ENCODE results near the gene RPTOR.
"Not testable (repeated sequence)": the region's sequence is repeated elsewhere in the genome, so short reads cannot be mapped to it uniquely, and the experiment has no call there.

The RPTOR gene

GRCh38 chr17:80794281-80795089 is 249.8 kb downstream of the RPTOR start:
- H3K4me3 ChIP-seq (ENCODE audit: low read depth, low read length), result no peak overlapping the region
- DNase-seq (ENCODE audit: low read depth, low spot score), result no peak
- CTCF ChIA-PET, result interaction anchor here (1.0 to 3.2 kb wide), 4 partner anchors 10 to 71 kb away, joined by 3 to 10 read pairs (median 4); no protein-coding TSS in a partner anchor
- no peak for TF ChIP-seq CTCF (IDR thresholded peaks at IDR 0.05; ENCODE audit: insufficient read depth, low read length, missing control alignments)
- POLR2A ChIA-PET, result no interaction called here

GRCh38 chr17:80795090-80795580 is 250.5 kb downstream of the RPTOR start:
- TF ChIP-seq CTCF (IDR thresholded peaks at IDR 0.05; ENCODE audit: insufficient read depth, low read length, missing control alignments), result no peak
- DNase-seq (ENCODE audit: low read depth, low spot score), result no peak
- ChIA-PET POLR2A (no interaction called here), CTCF (interaction anchor here (3.2 kb wide), 1 partner anchor 10 kb away, joined by 10 read pairs; no protein-coding TSS in a partner anchor)
- H3K4me3 ChIP-seq (ENCODE audit: low read depth, low read length), result no peak overlapping the region

- H3K4me3 ChIP-seq (ENCODE audit: low read depth, low read length), result no peak overlapping the region
- DNase-seq (ENCODE audit: low read depth, low spot score), result no peak
- POLR2A ChIA-PET, result no interaction called here
- TF ChIP-seq CTCF (IDR thresholded peaks at IDR 0.05; ENCODE audit: insufficient read depth, low read length, missing control alignments), result no peak
- CTCF ChIA-PET, result interaction anchor here (1.0 to 3.2 kb wide), 2 partner anchors 9 to 177 kb away, joined by 3 to 10 read pairs; no protein-coding TSS in a partner anchor
Observed at GRCh38 chr17:80795754-80796153, 251.1 kb downstream of the RPTOR start.

- TF ChIP-seq CTCF (IDR thresholded peaks at IDR 0.05; ENCODE audit: insufficient read depth, low read length, missing control alignments), result no peak
- CTCF ChIA-PET, result interaction anchor here (1.0 kb wide), 1 partner anchor 178 kb away, joined by 3 read pairs; no protein-coding TSS in a partner anchor
- DNase-seq (ENCODE audit: low read depth, low spot score), result no peak
- no peak overlapping the region for H3K4me3 ChIP-seq (ENCODE audit: low read depth, low read length)
- POLR2A ChIA-PET, result no interaction called here
Observed at GRCh38 chr17:80796430-80796861, 251.8 kb downstream of the RPTOR start.

GRCh38 chr17:80797222-80797621 is 252.6 kb downstream of the RPTOR start:
- DNase-seq (ENCODE audit: low read depth, low spot score); POLR2A ChIA-PET; CTCF ChIA-PET; H3K4me3 ChIP-seq (ENCODE audit: low read depth, low read length): not testable (repeated sequence)

- POLR2A ChIA-PET, result no interaction called here
- H3K4me3 ChIP-seq (ENCODE audit: low read depth, low read length), result no peak overlapping the region
- no peak for DNase-seq (ENCODE audit: low read depth, low spot score)
- CTCF ChIA-PET, result no interaction called here
- no peak for TF ChIP-seq CTCF (IDR thresholded peaks at IDR 0.05; ENCODE audit: insufficient read depth, low read length, missing control alignments)
Observed at GRCh38 chr17:80797741-80798594, 253.3 kb downstream of the RPTOR start.
